T-helper 17 cell (primary cell): ENCODE data around the gene USP34. TPM values are rescaled to one million over a fixed set of nuclear protein-coding genes. Genes with fewer than 3 reads are reported as not detected.

Source experiments
- ATAC-seq: fragments of 150-1000 bp; cut with Tn5 transposase; 2 replicates; pipeline ENCODE4 v1.10.0; 2021; ENCODE audit warnings: mild to moderate bottlenecking, moderate library complexity
- DNase-seq, 3 donors: peaks; one replicate each; pipeline versions ENCODE4 v3.0.0 to v3.0.0-alpha.2; 2020 to 2021
- H3K9me3 ChIP-seq: one replicate; pipeline ENCODE4 v1.7.0; 2013; ENCODE audit warnings: low read length, mild to moderate bottlenecking; ENCODE audit not compliant: control insufficient read depth, poor library complexity, severe bottlenecking
- H3K27ac Mint-ChIP-seq: one replicate; pipeline ENCODE4 v1.8.0; 2022; ENCODE audit warnings: mild to moderate bottlenecking, moderate library complexity, mixed read lengths
- H3K27me3 Mint-ChIP-seq: one replicate; pipeline ENCODE4 v1.8.0; 2022; ENCODE audit warnings: mixed read lengths
- H3K36me3 Mint-ChIP-seq: one replicate; pipeline ENCODE4 v1.8.0; 2022; ENCODE audit warnings: low read depth, mixed read lengths
- H3K4me1 Mint-ChIP-seq: one replicate; pipeline ENCODE4 v1.8.0; 2022; ENCODE audit warnings: mild to moderate bottlenecking, mixed read lengths
- H3K4me3 Mint-ChIP-seq: one replicate; pipeline ENCODE4 v1.8.0; 2022; ENCODE audit warnings: mild to moderate bottlenecking, moderate library complexity, mixed read lengths
- total RNA-seq, 4 donors: library from RNA in 2 of 4; stranded (reverse) in 2 of 4; gene quantifications; one replicate each; pipeline ENCODE4 v1.2.3 and lab custom pipeline; 2022 to 2026

USP34 gene, protein sequence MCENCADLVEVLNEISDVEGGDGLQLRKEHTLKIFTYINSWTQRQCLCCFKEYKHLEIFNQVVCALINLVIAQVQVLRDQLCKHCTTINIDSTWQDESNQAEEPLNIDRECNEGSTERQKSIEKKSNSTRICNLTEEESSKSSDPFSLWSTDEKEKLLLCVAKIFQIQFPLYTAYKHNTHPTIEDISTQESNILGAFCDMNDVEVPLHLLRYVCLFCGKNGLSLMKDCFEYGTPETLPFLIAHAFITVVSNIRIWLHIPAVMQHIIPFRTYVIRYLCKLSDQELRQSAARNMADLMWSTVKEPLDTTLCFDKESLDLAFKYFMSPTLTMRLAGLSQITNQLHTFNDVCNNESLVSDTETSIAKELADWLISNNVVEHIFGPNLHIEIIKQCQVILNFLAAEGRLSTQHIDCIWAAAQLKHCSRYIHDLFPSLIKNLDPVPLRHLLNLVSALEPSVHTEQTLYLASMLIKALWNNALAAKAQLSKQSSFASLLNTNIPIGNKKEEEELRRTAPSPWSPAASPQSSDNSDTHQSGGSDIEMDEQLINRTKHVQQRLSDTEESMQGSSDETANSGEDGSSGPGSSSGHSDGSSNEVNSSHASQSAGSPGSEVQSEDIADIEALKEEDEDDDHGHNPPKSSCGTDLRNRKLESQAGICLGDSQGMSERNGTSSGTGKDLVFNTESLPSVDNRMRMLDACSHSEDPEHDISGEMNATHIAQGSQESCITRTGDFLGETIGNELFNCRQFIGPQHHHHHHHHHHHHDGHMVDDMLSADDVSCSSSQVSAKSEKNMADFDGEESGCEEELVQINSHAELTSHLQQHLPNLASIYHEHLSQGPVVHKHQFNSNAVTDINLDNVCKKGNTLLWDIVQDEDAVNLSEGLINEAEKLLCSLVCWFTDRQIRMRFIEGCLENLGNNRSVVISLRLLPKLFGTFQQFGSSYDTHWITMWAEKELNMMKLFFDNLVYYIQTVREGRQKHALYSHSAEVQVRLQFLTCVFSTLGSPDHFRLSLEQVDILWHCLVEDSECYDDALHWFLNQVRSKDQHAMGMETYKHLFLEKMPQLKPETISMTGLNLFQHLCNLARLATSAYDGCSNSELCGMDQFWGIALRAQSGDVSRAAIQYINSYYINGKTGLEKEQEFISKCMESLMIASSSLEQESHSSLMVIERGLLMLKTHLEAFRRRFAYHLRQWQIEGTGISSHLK (N-terminal part only)
- 100 to 1,000 TPM; 148 to 170 TPM for total RNA-seq
- total RNA-seq (lab: John Stamatoyannopoulos, UW) = 276 to 284 reads per million in 2 donors

DNA sequence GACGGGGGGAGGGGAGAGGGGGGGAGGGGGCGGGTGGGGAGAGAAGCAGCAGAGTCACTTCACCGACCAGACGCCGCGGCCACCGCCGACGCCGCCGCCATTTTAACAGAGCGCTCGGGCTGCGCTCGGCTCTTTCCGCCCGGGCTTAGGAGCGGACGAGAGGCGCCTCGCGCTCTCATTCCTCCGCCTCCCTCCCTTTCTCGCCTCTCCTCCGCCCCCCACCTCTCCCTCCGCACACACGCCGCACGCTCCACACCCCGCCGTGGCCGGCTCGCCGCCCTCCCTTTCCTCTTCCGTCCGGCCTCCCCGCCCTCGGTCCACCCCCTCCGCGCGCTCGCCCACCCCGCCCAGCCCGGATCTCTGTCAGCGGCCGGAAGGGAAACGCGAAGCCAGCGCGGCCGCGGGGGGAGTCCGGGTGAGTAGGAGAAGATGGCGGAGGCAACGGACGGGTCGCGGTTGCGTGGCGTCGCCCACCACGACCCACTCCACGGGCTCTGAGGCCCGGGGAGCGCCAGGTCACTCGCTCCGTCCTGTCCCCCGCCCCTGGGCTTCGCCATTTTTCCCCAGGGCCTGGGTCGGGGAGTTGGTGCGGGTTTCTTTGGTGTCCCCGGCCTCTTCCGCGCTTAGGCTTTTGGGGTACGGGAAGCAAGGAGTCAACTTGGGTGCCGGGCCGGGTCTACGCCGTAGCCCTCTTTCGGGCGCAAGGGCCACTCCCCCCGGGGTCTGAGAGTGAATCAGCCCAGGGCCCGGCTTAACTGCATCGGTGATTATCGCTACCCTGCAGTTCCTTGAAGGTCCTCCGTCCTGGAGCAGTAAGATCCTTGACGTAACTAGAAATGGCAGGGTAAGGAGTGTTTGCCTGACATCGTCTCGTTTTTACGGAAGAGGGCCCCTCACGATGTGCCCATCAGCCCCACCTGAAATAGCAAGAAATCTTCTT, at the start of gene USP34:
USP34 (minus strand) TSS at position 123 of the 940 bp plus-strand sequence. CDS start 395 bp downstream, outside the sequence.
- Mint-ChIP-seq H3K36me3 (no peaks in the 10 kb centered on the region), H3K4me1 (peaks cover 17% of the 10 kb centered on the region), H3K27me3 (no peaks in the 10 kb centered on the region), H3K27ac (peak within 1 kb of the TSS; percentile 97), H3K4me3 (peak within 1 kb of the TSS; percentile 95)
- DNase-seq = peak; percentile 75 to 93 (median 91)
- no peaks in the 10 kb centered on the region for H3K9me3 ChIP-seq
- ATAC-seq = peak; percentile 89

DNA sequence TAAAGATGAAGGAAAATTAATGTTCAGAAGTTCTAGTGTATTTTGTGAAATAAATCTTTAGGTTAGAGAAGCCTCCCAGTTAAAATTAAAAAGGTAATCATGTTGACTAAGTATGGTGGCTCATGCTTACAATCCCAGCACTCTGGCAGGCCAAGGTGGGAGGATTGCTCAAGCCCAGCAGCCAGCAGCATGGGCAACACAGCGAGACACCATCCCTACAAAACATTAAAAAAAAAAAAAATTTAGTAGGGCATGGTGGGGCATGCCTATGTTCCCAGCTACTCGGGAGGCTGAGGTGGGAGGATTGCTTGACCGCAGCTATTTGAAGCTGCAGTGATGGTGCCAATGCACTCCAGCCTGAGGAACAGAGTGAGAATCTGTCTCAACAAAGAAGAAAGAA, 49.4 kb upstream of the USP34 start:
- no peaks in the 10 kb centered on the region for H3K9me3 ChIP-seq
- H3K36me3 Mint-ChIP-seq = no peaks in the 10 kb centered on the region
- no peak overlapping the region for H3K27ac Mint-ChIP-seq
- no peaks in the 10 kb centered on the region for H3K27me3 Mint-ChIP-seq
- ATAC-seq = no peak
- H3K4me1 Mint-ChIP-seq = peaks cover 15% of the 10 kb centered on the region
- no peak for DNase-seq
- no peak overlapping the region for H3K4me3 Mint-ChIP-seq

DNA sequence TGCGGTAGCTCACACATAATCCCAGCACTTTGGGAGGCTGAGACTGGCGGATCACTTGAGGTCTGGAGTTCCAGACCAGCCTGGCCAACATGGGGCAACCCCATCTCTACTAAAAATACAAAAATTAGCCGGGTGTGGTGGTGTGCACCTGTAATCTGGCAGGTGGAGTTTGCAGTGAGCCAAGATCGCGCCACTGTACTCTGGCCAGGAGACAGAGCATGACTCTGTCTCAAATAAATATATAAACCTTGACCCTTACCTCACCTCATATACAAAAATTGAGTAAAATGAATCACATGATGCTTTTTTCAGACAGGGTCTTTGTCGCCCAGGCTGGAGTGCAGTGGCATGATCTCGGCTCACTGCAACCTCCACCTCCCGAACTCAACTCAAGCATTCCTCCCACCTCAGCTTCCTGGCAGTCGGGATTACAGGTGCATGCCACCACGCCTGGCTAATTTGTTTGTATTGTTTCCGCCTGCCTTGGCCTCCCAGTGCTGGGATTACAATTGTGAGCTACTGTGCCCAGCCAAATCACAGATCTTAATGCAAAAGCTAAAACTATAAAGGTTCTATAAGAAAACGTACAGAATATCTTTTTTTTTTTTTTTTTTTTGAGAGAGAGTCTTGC, 42.0 kb upstream of the USP34 start:
- H3K27me3 Mint-ChIP-seq = no peaks in the 10 kb centered on the region
- DNase-seq (no peak), ATAC-seq (no peak)
- H3K9me3 ChIP-seq = peaks cover 3% of the 10 kb centered on the region
- H3K4me1 Mint-ChIP-seq = peaks cover 14% of the 10 kb centered on the region
- H3K27ac Mint-ChIP-seq = peak overlapping the region; percentile 86
- H3K36me3 Mint-ChIP-seq = no peaks in the 10 kb centered on the region
- H3K4me3 Mint-ChIP-seq = no peak overlapping the region

- Mint-ChIP-seq H3K27me3 (no peaks in the 10 kb centered on the region), H3K27ac (peak overlapping the region; percentile 21), H3K4me1 (peaks cover 11% of the 10 kb centered on the region), H3K4me3 (no peak overlapping the region), H3K36me3 (no peaks in the 10 kb centered on the region)
- ATAC-seq (no peak), DNase-seq (no peak)
- H3K9me3 ChIP-seq = peaks cover 3% of the 10 kb centered on the region
These were observed 40.1 kb upstream of the USP34 start for GRCh38 chr2:61510674-61511671.

- Mint-ChIP-seq H3K4me3 (no peak overlapping the region), H3K27ac (no peak overlapping the region)
These were observed 34.1 kb upstream of the USP34 start for GRCh38 chr2:61504949-61505348.

DNA sequence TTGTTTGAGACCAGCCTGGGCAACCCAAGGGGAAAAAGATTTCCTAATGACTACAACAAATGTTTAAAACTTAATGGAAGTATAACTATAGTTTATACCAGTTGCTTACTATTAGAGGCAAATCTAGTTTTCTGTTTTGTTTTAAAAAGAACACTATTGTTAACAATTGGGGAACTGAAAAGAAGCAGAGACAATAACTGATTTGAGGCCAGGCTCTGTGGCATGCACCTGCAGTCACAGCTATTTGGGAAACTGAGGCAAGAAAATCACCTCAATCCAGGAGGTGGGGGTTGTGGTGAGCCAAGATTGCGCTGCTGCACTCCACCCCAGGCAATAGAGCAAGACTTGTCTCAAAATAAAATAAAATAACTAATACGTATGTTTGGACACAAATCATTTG, 28.2 kb upstream of the USP34 start:
- ATAC-seq = no peak
- Mint-ChIP-seq H3K27me3 (no peaks in the 10 kb centered on the region), H3K27ac (no peak overlapping the region), H3K4me1 (peaks cover 7% of the 10 kb centered on the region), H3K36me3 (peaks cover 6% of the 10 kb centered on the region), H3K4me3 (no peak overlapping the region)
- DNase-seq = no peak
- no peaks in the 10 kb centered on the region for H3K9me3 ChIP-seq

More at GRCh38 chr2:61504949-61505348, 34.1 kb upstream of the USP34 start:
- Mint-ChIP-seq H3K36me3 (no peaks in the 10 kb centered on the region), H3K4me1 (peaks cover 9% of the 10 kb centered on the region), H3K27me3 (no peaks in the 10 kb centered on the region)
- ATAC-seq = no peak
- no peaks in the 10 kb centered on the region for H3K9me3 ChIP-seq
- DNase-seq = no peak

GRCh38 chr2:61493523-61493942, 22.6 kb upstream of the USP34 start:
- peak overlapping the region; percentile 45 for H3K4me3 Mint-ChIP-seq
- peak; percentile 59 for ATAC-seq
- peaks cover 17% of the 10 kb centered on the region for H3K4me1 Mint-ChIP-seq
- peak overlapping the region; percentile 87 for H3K27ac Mint-ChIP-seq
- H3K9me3 ChIP-seq = no peaks in the 10 kb centered on the region
- no peak for DNase-seq
- no peaks in the 10 kb centered on the region for H3K27me3 Mint-ChIP-seq
- H3K36me3 Mint-ChIP-seq = peaks cover 6% of the 10 kb centered on the region

- Mint-ChIP-seq H3K4me3 (no peak overlapping the region), H3K36me3 (peaks cover 9% of the 10 kb centered on the region), H3K27ac (no peak overlapping the region), H3K27me3 (no peaks in the 10 kb centered on the region), H3K4me1 (peaks cover 17% of the 10 kb centered on the region)
- H3K9me3 ChIP-seq = no peaks in the 10 kb centered on the region
- DNase-seq = no peak
- ATAC-seq = no peak
These were observed 21.6 kb upstream of the USP34 start for GRCh38 chr2:61492476-61492875.

GRCh38 chr2:61485281-61485680, 14.4 kb upstream of the USP34 start:
- H3K4me1 Mint-ChIP-seq = no peaks in the 10 kb centered on the region
- peaks cover 4% of the 10 kb centered on the region for H3K36me3 Mint-ChIP-seq
- H3K4me3 Mint-ChIP-seq = no peak overlapping the region
- H3K27me3 Mint-ChIP-seq = no peaks in the 10 kb centered on the region
- no peaks in the 10 kb centered on the region for H3K9me3 ChIP-seq
- DNase-seq (no peak), ATAC-seq (no peak)
- H3K27ac Mint-ChIP-seq = no peak overlapping the region

DNA sequence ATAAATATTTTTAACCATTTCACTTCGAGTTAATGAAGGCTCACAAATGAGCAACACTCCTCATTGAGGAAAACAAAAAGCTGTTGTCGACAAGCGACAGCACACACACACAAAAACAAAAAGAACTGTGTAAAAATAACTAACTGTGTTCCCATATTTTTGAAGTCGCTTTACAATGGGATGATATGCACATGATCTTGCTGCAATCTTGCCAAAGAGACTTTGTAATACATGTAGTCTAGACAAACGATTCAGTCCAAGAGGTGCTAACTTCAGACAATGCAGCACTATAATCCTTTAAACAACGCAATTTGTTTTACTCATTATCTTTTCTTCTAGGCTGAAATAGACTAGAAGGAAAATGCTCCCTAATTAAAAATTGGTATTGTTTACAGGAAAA, 7.2 kb upstream of the USP34 start:
- H3K27me3 Mint-ChIP-seq = no peaks in the 10 kb centered on the region
- no peak overlapping the region for H3K4me3 Mint-ChIP-seq
- DNase-seq = no peak
- H3K9me3 ChIP-seq = no peaks in the 10 kb centered on the region
- H3K4me1 Mint-ChIP-seq = peaks cover 3% of the 10 kb centered on the region
- ATAC-seq = no peak
- H3K36me3 Mint-ChIP-seq = no peaks in the 10 kb centered on the region
- no peak overlapping the region for H3K27ac Mint-ChIP-seq
